GM13977 (cell line): ENCODE results near the gene APPBP2.
"Not testable (repeated sequence)": the region's sequence is repeated elsewhere in the genome, so short reads cannot be mapped to it uniquely, and the experiment has no call there.

ENCODE experiments used
- DNase-seq: peaks from one replicate; pipeline ENCODE4 v3.0.0; 2012; ENCODE audit warnings: low spot score
- CTCF ChIP-seq: IDR thresholded peaks from 2 replicates; pipeline ENCODE4 v1.5.1; 2012; ENCODE audit warnings: mild to moderate bottlenecking, control low read depth; ENCODE audit not compliant: insufficient read depth; ENCODE audit errors: extremely low read depth, missing control alignments
- in situ Hi-C: fragments of 300-500 bp; cut with MboI; formaldehyde crosslinking; loops from one replicate; pipeline ENCODE4 v1.12.0; 2022; ENCODE audit warnings: low sequenced_read_pairs, low pct_unique_long_range_greater_than_20kb, mixed read lengths, inconsistent platforms; ENCODE audit not compliant: unreplicated experiment

APPBP2 gene

GRCh38 chr17:60502145-60502544 is 23.9 kb downstream of the APPBP2 start:
- no peak for TF ChIP-seq CTCF
- no peak for DNase-seq
- in situ Hi-C loops, result no loop called here

GRCh38 chr17:60501589-60501988 is 24.5 kb downstream of the APPBP2 start:
- no peak for DNase-seq
- no peak for TF ChIP-seq CTCF
- in situ Hi-C loops, result no loop called here

- no peak for DNase-seq
- TF ChIP-seq CTCF, result no peak
- in situ Hi-C loops, result no loop called here
These were observed 30.0 kb downstream of the APPBP2 start for GRCh38 chr17:60496041-60496440.

GRCh38 chr17:60495260-60495659 is 30.8 kb downstream of the APPBP2 start:
- TF ChIP-seq CTCF, result no peak
- in situ Hi-C loops, result no loop called here
- no peak for DNase-seq

- TF ChIP-seq CTCF, result no peak
- no peak for DNase-seq
- in situ Hi-C loops, result no loop called here
These were observed 32.2 kb downstream of the APPBP2 start for GRCh38 chr17:60493847-60494321.

- no peak for DNase-seq
- in situ Hi-C loops, result no loop called here
- TF ChIP-seq CTCF, result no peak
These were observed 34.3 kb downstream of the APPBP2 start for GRCh38 chr17:60491771-60492170.

GRCh38 chr17:60490594-60490993 is 35.4 kb downstream of the APPBP2 start:
- DNase-seq, in situ Hi-C loops: not testable (repeated sequence)
